Adipocyte (in vitro differentiated cells): ENCODE measurements around the gene ABHD15.

ENCODE experiments used
- DNase-seq: peaks from one replicate; pipeline ENCODE4 v3.0.0-alpha.2; 2015; ENCODE audit warnings: low read depth
- H3K27me3 ChIP-seq: replicated peaks from 2 replicates; pipeline ENCODE4 v1.7.0; 2013; ENCODE audit warnings: mild to moderate bottlenecking, low read length, moderate library complexity; ENCODE audit not compliant: control insufficient read depth, insufficient read depth
- H3K36me3 ChIP-seq: 2 replicates; pipeline ENCODE4 v1.7.0; 2013; ENCODE audit warnings: low read length, mild to moderate bottlenecking, moderate library complexity; ENCODE audit not compliant: control insufficient read depth, insufficient read depth, severe bottlenecking
- H3K4me1 ChIP-seq: 2 replicates; pipeline ENCODE4 v1.7.0; 2013; ENCODE audit warnings: mild to moderate bottlenecking, low read length, moderate library complexity; ENCODE audit not compliant: control insufficient read depth, insufficient read depth
- H3K4me3 ChIP-seq: 2 replicates; pipeline ENCODE4 v1.7.0; 2013; ENCODE audit warnings: mild to moderate bottlenecking, low read length, moderate library complexity
- H3K9ac ChIP-seq: 2 replicates; pipeline ENCODE4 v1.7.0; 2013; ENCODE audit warnings: mild to moderate bottlenecking, low read length, moderate library complexity
- H3K9me3 ChIP-seq: 2 replicates; pipeline ENCODE4 v1.7.0; 2013; ENCODE audit warnings: mild to moderate bottlenecking, low read length, moderate library complexity; ENCODE audit not compliant: control insufficient read depth

The ABHD15 gene

GRCh38 chr17:29533976-29534375 lies 32.9 kb downstream of the ABHD15 start:
- H3K36me3 ChIP-seq: peaks cover 62% of the 10 kb centered on the region
- no peak for DNase-seq
- no peak overlapping the region for H3K9ac ChIP-seq
- H3K27me3 ChIP-seq: no peaks in the 10 kb centered on the region
- no peaks in the 10 kb centered on the region for H3K9me3 ChIP-seq
- H3K4me1 ChIP-seq: no peaks in the 10 kb centered on the region
- no peak overlapping the region for H3K4me3 ChIP-seq

GRCh38 chr17:29526322-29526721 lies 40.5 kb downstream of the ABHD15 start:
- peaks cover 63% of the 10 kb centered on the region for H3K36me3 ChIP-seq
- H3K4me3 ChIP-seq: no peak overlapping the region
- H3K4me1 ChIP-seq: no peaks in the 10 kb centered on the region
- no peaks in the 10 kb centered on the region for H3K9me3 ChIP-seq
- H3K27me3 ChIP-seq: no peaks in the 10 kb centered on the region
- DNase-seq: peak; percentile 31
- H3K9ac ChIP-seq: no peak overlapping the region

- H3K9me3 ChIP-seq: no peaks in the 10 kb centered on the region
- H3K9ac ChIP-seq: no peak overlapping the region
- H3K4me3 ChIP-seq: no peak overlapping the region
- DNase-seq: no peak
- peaks cover 65% of the 10 kb centered on the region for H3K36me3 ChIP-seq
- no peaks in the 10 kb centered on the region for H3K27me3 ChIP-seq
- no peaks in the 10 kb centered on the region for H3K4me1 ChIP-seq
These were observed 42.1 kb downstream of the ABHD15 start for GRCh38 chr17:29524692-29525091.

- no peak overlapping the region for H3K4me3 ChIP-seq
- no peaks in the 10 kb centered on the region for H3K9me3 ChIP-seq
- peaks cover 61% of the 10 kb centered on the region for H3K36me3 ChIP-seq
- H3K9ac ChIP-seq: no peak overlapping the region
- DNase-seq: no peak
- H3K4me1 ChIP-seq: peaks cover 9% of the 10 kb centered on the region
- no peaks in the 10 kb centered on the region for H3K27me3 ChIP-seq
These were observed 48.5 kb downstream of the ABHD15 start for GRCh38 chr17:29518359-29518758.

- DNase-seq: peak; percentile 53
- peaks cover 9% of the 10 kb centered on the region for H3K4me1 ChIP-seq
- H3K36me3 ChIP-seq: peaks cover 66% of the 10 kb centered on the region
- no peak overlapping the region for H3K9ac ChIP-seq
- H3K27me3 ChIP-seq: no peaks in the 10 kb centered on the region
- no peak overlapping the region for H3K4me3 ChIP-seq
- H3K9me3 ChIP-seq: no peaks in the 10 kb centered on the region
These were observed 52.0 kb downstream of the ABHD15 start for GRCh38 chr17:29514792-29515191.

GRCh38 chr17:29510953-29511352 lies 55.9 kb downstream of the ABHD15 start:
- Histone ChIP-seq H3K27me3 (no peaks in the 10 kb centered on the region), H3K4me3 (no peak overlapping the region), H3K4me1 (peaks cover 9% of the 10 kb centered on the region), H3K9ac (no peak overlapping the region), H3K9me3 (no peaks in the 10 kb centered on the region), H3K36me3 (peaks cover 78% of the 10 kb centered on the region)
- DNase-seq: no peak
